KBM-7 (cell line): ENCODE results near the gene LRRC2.
"Not testable (repeated sequence)": the region's sequence is repeated elsewhere in the genome, so short reads cannot be mapped to it uniquely, and the experiment has no call there.

Experiments
- DNase-seq: peaks from one replicate; pipeline ENCODE4 v3.0.0-alpha.2; 2015
- in situ Hi-C: fragments of 300-500 bp; cut with MboI; formaldehyde crosslinking; loops from 2 replicates; pipeline ENCODE4 v1.14.3; 2020; ENCODE audit warnings: low sequenced_read_pairs, low pct_unique_long_range_greater_than_20kb, mixed read lengths

The LRRC2 gene

GRCh38 chr3:46538803-46539442 lies 27.2 kb downstream of the LRRC2 start:
- in situ Hi-C loops = no loop called here
- peak; percentile 89 for DNase-seq

- DNase-seq, in situ Hi-C loops: not testable (repeated sequence)
Observed at GRCh38 chr3:46538425-46538802, 27.7 kb downstream of the LRRC2 start.

- in situ Hi-C loops = no loop called here
Observed at GRCh38 chr3:46537779-46538178, 28.3 kb downstream of the LRRC2 start.

GRCh38 chr3:46537316-46537715 lies 28.8 kb downstream of the LRRC2 start:
- DNase-seq = no peak
- in situ Hi-C loops = no loop called here

More at GRCh38 chr3:46537779-46538178, 28.3 kb downstream of the LRRC2 start:
- no peak for DNase-seq

GRCh38 chr3:46536758-46537157 lies 29.3 kb downstream of the LRRC2 start:
- in situ Hi-C loops = no loop called here
- DNase-seq = no peak

- in situ Hi-C loops = no loop called here
Observed at GRCh38 chr3:46535746-46536145, 30.4 kb downstream of the LRRC2 start.

GRCh38 chr3:46533091-46533490 lies 33.0 kb downstream of the LRRC2 start:
- DNase-seq = no peak
- in situ Hi-C loops = no loop called here

More at GRCh38 chr3:46535746-46536145, 30.4 kb downstream of the LRRC2 start:
- DNase-seq = no peak

- DNase-seq = no peak
- in situ Hi-C loops = no loop called here
Observed at GRCh38 chr3:46527239-46527638, 38.9 kb downstream of the LRRC2 start.

- in situ Hi-C loops = no loop called here
- no peak for DNase-seq
Observed at GRCh38 chr3:46524832-46525231, 41.3 kb downstream of the LRRC2 start.

GRCh38 chr3:46524008-46524407 lies 42.1 kb downstream of the LRRC2 start:
- in situ Hi-C loops = no loop called here
- no peak for DNase-seq

- in situ Hi-C loops = no loop called here
- no peak for DNase-seq
Observed at GRCh38 chr3:46523556-46523955, 42.5 kb downstream of the LRRC2 start.

- DNase-seq, in situ Hi-C loops: not testable (repeated sequence)
Observed at GRCh38 chr3:46522201-46522600, 43.9 kb downstream of the LRRC2 start.

GRCh38 chr3:46521096-46521495 lies 45.0 kb downstream of the LRRC2 start:
- DNase-seq = no peak
- in situ Hi-C loops = no loop called here

GRCh38 chr3:46520531-46520930 lies 45.6 kb downstream of the LRRC2 start:
- in situ Hi-C loops = no loop called here
- DNase-seq = no peak

- DNase-seq = no peak
- in situ Hi-C loops = no loop called here
Observed at GRCh38 chr3:46519952-46520351, 46.1 kb downstream of the LRRC2 start.

GRCh38 chr3:46517784-46518181 lies 48.3 kb downstream of the LRRC2 start:
- in situ Hi-C loops = no loop called here
- no peak for DNase-seq

- in situ Hi-C loops = no loop called here
- no peak for DNase-seq
Observed at GRCh38 chr3:46517016-46517783, 48.9 kb downstream of the LRRC2 start.

GRCh38 chr3:46516521-46516920 lies 49.6 kb downstream of the LRRC2 start:
- DNase-seq = no peak
- in situ Hi-C loops = no loop called here

GRCh38 chr3:46512191-46512749 lies 53.8 kb downstream of the LRRC2 start:
- in situ Hi-C loops = no loop called here
- no peak for DNase-seq

GRCh38 chr3:46509661-46510187 lies 56.4 kb downstream of the LRRC2 start:
- no peak for DNase-seq
- in situ Hi-C loops = no loop called here
